ENCODE measurements around the gene NSUN2.

Gene NSUN2

DNA sequence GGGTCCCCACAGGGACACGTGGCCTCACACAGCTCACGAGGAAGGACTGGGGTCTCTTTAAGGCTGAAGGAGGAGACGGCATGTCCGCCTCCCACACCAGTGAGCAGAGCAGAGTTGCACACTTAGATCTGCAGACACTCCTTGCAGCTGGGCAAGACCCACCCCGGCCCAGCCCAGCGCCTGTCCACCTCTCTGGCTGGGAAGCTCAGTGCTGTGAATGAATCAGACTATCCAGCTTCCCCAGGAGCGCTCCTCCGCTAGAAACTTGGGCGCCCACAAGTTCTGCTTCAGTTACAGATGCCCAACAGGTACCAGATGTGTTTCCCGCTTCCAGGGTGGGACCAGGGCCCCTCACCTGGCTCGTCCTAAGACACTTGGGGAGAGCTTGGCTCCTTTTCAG, 78.9 kb downstream of the NSUN2 start:
- no peak for DNase-seq

- no peak for DNase-seq
These were observed 80.2 kb downstream of the NSUN2 start for GRCh38 chr5:6552612-6553011.

GRCh38 chr5:6551955-6552313, 80.9 kb downstream of the NSUN2 start:
- no peak for DNase-seq

DNA sequence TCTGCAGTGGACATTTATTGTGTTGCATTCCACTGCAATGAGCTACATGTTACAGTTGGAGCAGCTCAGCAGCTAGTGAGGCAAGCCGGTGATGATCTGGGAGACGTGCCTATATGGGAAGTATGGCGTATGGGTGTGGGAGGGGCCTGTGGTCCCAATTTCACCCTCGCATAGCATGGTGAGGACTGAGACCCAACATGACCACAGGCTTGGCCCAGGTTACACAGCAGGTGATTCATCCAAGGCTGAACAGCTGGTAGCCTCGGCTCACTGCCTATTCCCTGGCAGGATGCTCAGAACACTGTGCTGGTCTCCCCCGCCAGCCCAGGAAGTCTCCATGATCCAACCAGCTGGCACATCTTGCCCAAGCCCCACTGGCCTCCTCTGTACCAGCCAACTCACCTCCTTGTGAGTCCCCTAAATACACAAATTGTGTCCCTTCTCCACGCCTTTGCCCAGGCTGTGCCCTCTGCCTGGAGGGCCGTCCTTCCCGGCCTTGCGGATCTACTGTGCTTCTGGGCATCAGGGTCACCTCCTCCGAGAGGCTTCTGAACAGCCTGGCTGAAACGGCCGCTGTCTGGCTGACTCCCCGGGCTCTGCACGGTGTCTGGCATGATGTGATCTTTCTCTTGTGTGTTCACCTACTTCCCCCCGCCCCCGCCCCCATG, 81.4 kb downstream of the NSUN2 start:
- no peak for DNase-seq

DNA sequence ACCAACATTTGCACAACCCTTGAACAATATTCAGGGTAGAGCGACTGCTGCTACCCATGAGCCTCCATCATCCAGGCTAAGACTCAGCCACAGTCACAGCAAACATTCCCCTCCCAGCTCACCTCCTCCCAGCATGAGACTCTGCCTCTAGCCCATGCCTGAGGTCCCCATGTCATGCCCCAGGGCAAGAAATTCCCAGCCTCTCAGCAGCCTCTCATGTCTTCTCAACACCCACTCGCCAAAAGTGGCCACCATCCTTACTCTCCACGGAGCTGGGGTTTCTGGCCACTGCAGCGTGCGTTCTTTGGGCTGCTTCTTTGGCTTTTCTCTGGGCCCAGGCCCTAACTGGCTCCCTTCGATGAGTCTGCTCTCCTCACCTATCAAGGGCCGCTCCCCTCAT, 82.2 kb downstream of the NSUN2 start:
- DNase-seq, result no peak

Data from GDM1 (cell line).